ENCODE results near the gene LOXL1. TPM values are rescaled to one million over a fixed set of nuclear protein-coding genes. Genes with fewer than 3 reads are reported as not detected.

LOXL1 gene
- total and polyA plus RNA-seq, 10 of the 15 experiments (the other 5 are each of a cell fraction or from before 2014, with no cell fraction given): 0.07 to 0.15 TPM; not detected in 8

DNA sequence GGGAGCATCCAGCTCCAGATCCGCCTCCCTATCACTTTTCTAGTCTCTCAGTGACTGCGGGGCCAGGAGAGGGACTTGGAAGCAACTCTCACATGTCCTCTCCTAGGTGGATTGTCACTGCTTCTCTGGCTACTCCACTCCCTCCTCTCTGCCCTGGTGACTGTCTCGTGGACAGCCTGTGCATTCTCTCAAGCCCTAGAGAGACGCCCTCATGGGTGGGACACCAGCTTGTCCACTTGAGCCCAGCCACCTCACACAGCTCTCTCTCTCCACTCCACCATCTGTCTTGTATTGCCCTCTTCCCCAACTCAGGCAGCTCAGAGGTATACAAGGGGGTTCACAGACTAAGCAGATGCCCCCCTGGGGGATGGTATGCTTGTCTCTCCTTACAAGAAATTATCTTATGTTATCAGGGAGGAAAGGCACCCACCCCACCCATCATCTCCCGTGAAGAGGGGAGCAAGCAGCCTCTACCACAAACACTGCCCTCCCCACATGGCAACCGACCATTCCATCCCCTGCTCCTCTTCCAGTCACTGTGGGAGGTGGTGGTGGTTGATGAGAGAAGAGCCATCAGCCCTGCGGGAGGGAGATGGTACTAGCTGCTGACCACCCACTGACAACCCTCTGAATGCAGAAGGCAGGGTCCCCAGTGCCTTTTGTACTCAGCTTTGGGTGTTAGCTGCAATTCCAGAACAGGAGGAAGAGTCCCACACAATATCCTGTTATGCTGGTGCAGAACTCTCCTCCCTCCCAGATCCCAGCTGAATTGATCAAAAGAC, 15.5 kb upstream of the LOXL1 start:
- DNase-seq (ENCODE audit: low read depth, low spot score) (no peak), ATAC-seq (no peak), FAIRE-seq (no peak)
- in situ Hi-C loops (cut with MboI): no loop called here
- peaks cover 0 to 6% of the 10 kb centered on the region in 2 experiments; a peak in 2 of 4 replicates for H3K27me3 ChIP-seq (replicated peaks in 1 of 2; ENCODE audit: control insufficient read depth in 2 of 2, insufficient read depth in 2 of 2, low read length in 1 of 2)
- no peak overlapping the region for H3K27ac ChIP-seq (ENCODE audit: control insufficient read depth, insufficient read depth)
- no peak overlapping the region for H3K4me3 ChIP-seq
- BruUV-seq (replicated peaks): no TSS peak
- ChIA-PET SMC1A (ENCODE audit: uncharacterized antibody, unreplicated experiment) (interaction anchor here (4.8 kb wide), 1 partner anchor 37 kb away, joined by 43 read pairs; the partner anchor contains the start of gene TBC1D21), RAD21 (ENCODE audit: unreplicated experiment) (no interaction called here), CTCF (interaction anchor here (1.0 to 8.8 kb wide), 5 partner anchors 10 to 233 kb away, joined by 3 to 116 read pairs (median 4); partner anchors contain the start of gene TBC1D21), POLR2A (no interaction called here)
- H3K9me3 ChIP-seq (replicated peaks; ENCODE audit: control insufficient read depth, insufficient read depth, low read length): no peaks in the 10 kb centered on the region
- H3K4me1 ChIP-seq (ENCODE audit: control insufficient read depth, insufficient read depth, low read length): no peaks in the 10 kb centered on the region
- H3K4me2 ChIP-seq (ENCODE audit: control insufficient read depth, insufficient read depth): no peak overlapping the region
- H3K36me3 ChIP-seq (ENCODE audit: control insufficient read depth in 2 of 2, insufficient read depth in 2 of 2, low read length in 1 of 2): no peaks in the 10 kb centered on the region
- TF ChIP-seq, protein P1, sequence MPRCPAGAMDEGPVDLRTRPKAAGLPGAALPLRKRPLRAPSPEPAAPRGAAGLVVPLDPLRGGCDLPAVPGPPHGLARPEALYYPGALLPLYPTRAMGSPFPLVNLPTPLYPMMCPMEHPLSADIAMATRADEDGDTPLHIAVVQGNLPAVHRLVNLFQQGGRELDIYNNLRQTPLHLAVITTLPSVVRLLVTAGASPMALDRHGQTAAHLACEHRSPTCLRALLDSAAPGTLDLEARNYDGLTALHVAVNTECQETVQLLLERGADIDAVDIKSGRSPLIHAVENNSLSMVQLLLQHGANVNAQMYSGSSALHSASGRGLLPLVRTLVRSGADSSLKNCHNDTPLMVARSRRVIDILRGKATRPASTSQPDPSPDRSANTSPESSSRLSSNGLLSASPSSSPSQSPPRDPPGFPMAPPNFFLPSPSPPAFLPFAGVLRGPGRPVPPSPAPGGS (IDR thresholded peaks at IDR 0.05; ENCODE audit: borderline replicate concordance, insufficient read depth, low read depth, low read length, poor library complexity, severe bottlenecking): no peak
- TF ChIP-seq, protein P2, sequence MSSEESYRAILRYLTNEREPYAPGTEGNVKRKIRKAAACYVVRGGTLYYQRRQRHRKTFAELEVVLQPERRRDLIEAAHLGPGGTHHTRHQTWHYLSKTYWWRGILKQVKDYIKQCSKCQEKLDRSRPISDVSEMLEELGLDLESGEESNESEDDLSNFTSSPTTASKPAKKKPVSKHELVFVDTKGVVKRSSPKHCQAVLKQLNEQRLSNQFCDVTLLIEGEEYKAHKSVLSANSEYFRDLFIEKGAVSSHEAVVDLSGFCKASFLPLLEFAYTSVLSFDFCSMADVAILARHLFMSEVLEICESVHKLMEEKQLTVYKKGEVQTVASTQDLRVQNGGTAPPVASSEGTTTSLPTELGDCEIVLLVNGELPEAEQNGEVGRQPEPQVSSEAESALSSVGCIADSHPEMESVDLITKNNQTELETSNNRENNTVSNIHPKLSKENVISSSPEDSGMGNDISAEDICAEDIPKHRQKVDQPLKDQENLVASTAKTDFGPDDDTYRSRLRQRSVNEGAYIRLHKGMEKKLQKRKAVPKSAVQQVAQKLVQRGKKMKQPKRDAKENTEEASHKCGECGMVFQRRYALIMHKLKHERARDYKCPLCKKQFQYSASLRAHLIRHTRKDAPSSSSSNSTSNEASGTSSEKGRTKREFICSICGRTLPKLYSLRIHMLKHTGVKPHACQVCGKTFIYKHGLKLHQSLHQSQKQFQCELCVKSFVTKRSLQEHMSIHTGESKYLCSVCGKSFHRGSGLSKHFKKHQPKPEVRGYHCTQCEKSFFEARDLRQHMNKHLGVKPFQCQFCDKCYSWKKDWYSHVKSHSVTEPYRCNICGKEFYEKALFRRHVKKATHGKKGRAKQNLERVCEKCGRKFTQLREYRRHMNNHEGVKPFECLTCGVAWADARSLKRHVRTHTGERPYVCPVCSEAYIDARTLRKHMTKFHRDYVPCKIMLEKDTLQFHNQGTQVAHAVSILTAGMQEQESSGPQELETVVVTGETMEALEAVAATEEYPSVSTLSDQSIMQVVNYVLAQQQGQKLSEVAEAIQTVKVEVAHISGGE (CRISPR knock-in tag; IDR thresholded peaks at IDR 0.05): no peak
- no peak for TF ChIP-seq ZZZ3 (IDR thresholded peaks at IDR 0.05; ENCODE audit: control insufficient read depth, insufficient read length, low read depth)
- TF ChIP-seq ZNF622 (IDR thresholded peaks at IDR 0.05): no peak
- TF ChIP-seq ZBED1 (IDR thresholded peaks at IDR 0.05; ENCODE audit: borderline replicate concordance): no peak
- TF ChIP-seq YBX1 (IDR thresholded peaks at IDR 0.05): no peak
- no peak for TF ChIP-seq BCL11A (IDR thresholded peaks at IDR 0.05; ENCODE audit: low read depth, low read length)
- no peak for TF ChIP-seq ZSCAN29 (IDR thresholded peaks at IDR 0.05)
- TF ChIP-seq SIX5 (IDR thresholded peaks at IDR 0.05; ENCODE audit: low read depth, low read length, severe bottlenecking): no peak
- TF ChIP-seq POU2F2 (IDR thresholded peaks at IDR 0.05; ENCODE audit: borderline replicate concordance, low read depth, low read length): no peak
- TF ChIP-seq SIN3A (IDR thresholded peaks at IDR 0.05; ENCODE audit: low read depth, low read length): no peak
- TF ChIP-seq POLR2AphosphoS2 (IDR thresholded peaks at IDR 0.05; ENCODE audit: low read depth, low read length): no peak
- no peak overlapping the region for H3K9ac ChIP-seq (ENCODE audit: control insufficient read depth, insufficient read depth, low read length)
- no peak overlapping the region for H2AFZ ChIP-seq (ENCODE audit: control insufficient read depth, low read depth, low read length)
- H4K20me1 ChIP-seq (ENCODE audit: control insufficient read depth, insufficient read depth): no peaks in the 10 kb centered on the region
- 21% methylated on average over 6 of the region's 7 CpGs for WGBS (ENCODE audit: insufficient coverage, insufficient replicate concordance, low lambda C conversion rate, missing lambda C conversion rate)
- no peaks in the 10 kb centered on the region for H3K79me2 ChIP-seq (ENCODE audit: control insufficient read depth, insufficient read depth, low read length)
- intact Hi-C loops (cut with micrococcal nuclease; ENCODE audit: unreplicated experiment): no loop called here
